Stimulated activated CD4-positive, alpha-beta T cell treated with anti-CD3 and anti-CD28 coated beads, Interleukin-4, amount 100 ng/mL, for 24 hours (primary cell): ENCODE data around the gene HAUS7.

Source experiments
- DNase-seq: peaks from one replicate; pipeline ENCODE4 v3.0.0-alpha.2; 2020

HAUS7 gene

GRCh38 chrX:153475751-153476281 is 5.4 kb upstream of the HAUS7 start:
- no peak for DNase-seq

- DNase-seq = no peak
These were observed 4.9 kb upstream of the HAUS7 start for GRCh38 chrX:153475271-153475670.

- DNase-seq = peak; percentile 28
These were observed 4.3 kb upstream of the HAUS7 start for GRCh38 chrX:153474718-153475117.

GRCh38 chrX:153474266-153474665 is 3.9 kb upstream of the HAUS7 start:
- DNase-seq = no peak

GRCh38 chrX:153473126-153473525 is 2.8 kb upstream of the HAUS7 start:
- no peak for DNase-seq

- DNase-seq = no peak
These were observed 1.4 kb upstream of the HAUS7 start for GRCh38 chrX:153471663-153472280.

GRCh38 chrX:153469811-153470410 is 465 bp downstream of the HAUS7 start:
- peak; percentile 38 for DNase-seq

GRCh38 chrX:153468008-153468580 is 2.3 kb downstream of the HAUS7 start:
- DNase-seq = no peak

GRCh38 chrX:153465691-153466380 is 4.5 kb downstream of the HAUS7 start:
- DNase-seq = no peak

GRCh38 chrX:153464116-153464515 is 6.3 kb downstream of the HAUS7 start:
- DNase-seq = no peak

- DNase-seq = no peak
These were observed 6.8 kb downstream of the HAUS7 start for GRCh38 chrX:153463556-153463955.

GRCh38 chrX:153463031-153463430 is 7.3 kb downstream of the HAUS7 start:
- no peak for DNase-seq

- no peak for DNase-seq
These were observed 8.1 kb downstream of the HAUS7 start for GRCh38 chrX:153462291-153462690.

- DNase-seq = peak; percentile 41
These were observed 9.6 kb downstream of the HAUS7 start for GRCh38 chrX:153460826-153461225.

GRCh38 chrX:153459986-153460385 is 10.4 kb downstream of the HAUS7 start:
- no peak for DNase-seq

- DNase-seq = no peak
These were observed 11.9 kb downstream of the HAUS7 start for GRCh38 chrX:153458476-153458875.

- DNase-seq = no peak
These were observed 12.4 kb downstream of the HAUS7 start for GRCh38 chrX:153457827-153458466.

GRCh38 chrX:153457136-153457825 is 13.1 kb downstream of the HAUS7 start:
- DNase-seq = no peak

GRCh38 chrX:153456704-153457103 is 13.7 kb downstream of the HAUS7 start:
- no peak for DNase-seq

- DNase-seq = no peak
These were observed 14.2 kb downstream of the HAUS7 start for GRCh38 chrX:153456161-153456560.

- DNase-seq = no peak
These were observed 14.8 kb downstream of the HAUS7 start for GRCh38 chrX:153455571-153455970.

- DNase-seq = no peak
These were observed 15.3 kb downstream of the HAUS7 start for GRCh38 chrX:153454901-153455550.
